ENCODE data around the gene PCDHGC3. TPM values are rescaled to one million over a fixed set of nuclear protein-coding genes. Genes with fewer than 3 reads are reported as not detected.

Gene PCDHGC3
- total and polyA plus RNA-seq, 2 of the 4 experiments (the other 2 are of a cell fraction) = 21.1 to 72.1 TPM

DNA sequence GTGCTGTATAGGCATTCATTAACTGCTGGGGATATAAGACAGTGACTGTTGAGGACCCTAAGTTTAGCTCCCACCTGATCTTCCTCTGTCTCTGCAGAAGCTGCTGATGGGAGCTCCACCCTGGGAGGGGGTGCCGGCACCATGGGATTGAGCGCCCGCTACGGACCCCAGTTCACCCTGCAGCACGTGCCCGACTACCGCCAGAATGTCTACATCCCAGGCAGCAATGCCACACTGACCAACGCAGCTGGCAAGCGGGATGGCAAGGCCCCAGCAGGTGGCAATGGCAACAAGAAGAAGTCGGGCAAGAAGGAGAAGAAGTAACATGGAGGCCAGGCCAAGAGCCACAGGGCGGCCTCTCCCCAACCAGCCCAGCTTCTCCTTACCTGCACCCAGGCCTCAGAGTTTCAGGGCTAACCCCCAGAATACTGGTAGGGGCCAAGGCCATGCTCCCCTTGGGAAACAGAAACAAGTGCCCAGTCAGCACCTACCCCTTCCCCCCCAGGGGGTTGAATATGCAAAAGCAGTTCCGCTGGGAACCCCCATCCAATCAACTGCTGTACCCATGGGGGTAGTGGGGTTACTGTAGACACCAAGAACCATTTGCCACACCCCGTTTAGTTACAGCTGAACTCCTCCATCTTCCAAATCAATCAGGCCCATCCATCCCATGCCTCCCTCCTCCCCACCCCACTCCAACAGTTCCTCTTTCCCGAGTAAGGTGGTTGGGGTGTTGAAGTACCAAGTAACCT, 35.3 kb downstream of the PCDHGC3 start (continued):
- no peak for TF ChIP-seq FOS (IDR thresholded peaks at IDR 0.05; ENCODE audit: low read depth, low read length)

DNA sequence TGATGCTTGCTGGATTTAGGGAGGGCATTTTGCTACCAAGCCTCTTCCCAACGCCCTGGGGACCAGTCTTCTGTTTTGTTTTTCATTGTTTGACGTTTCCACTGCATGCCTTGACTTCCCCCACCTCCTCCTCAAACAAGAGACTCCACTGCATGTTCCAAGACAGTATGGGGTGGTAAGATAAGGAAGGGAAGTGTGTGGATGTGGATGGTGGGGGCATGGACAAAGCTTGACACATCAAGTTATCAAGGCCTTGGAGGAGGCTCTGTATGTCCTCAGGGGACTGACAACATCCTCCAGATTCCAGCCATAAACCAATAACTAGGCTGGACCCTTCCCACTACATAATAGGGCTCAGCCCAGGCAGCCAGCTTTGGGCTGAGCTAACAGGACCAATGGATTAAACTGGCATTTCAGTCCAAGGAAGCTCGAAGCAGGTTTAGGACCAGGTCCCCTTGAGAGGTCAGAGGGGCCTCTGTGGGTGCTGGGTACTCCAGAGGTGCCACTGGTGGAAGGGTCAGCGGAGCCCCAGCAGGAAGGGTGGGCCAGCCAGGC, 36.1 kb downstream of the PCDHGC3 start:
- CTCF ChIA-PET = interaction anchor here (0.6 to 2.7 kb wide), 2 partner anchors 34 to 46 kb away, joined by 3 to 14 read pairs; no protein-coding TSS in a partner anchor

More for the DNA sequence above, 36.1 kb downstream of the PCDHGC3 start:
- H3K9me1 ChIP-seq (ENCODE audit: insufficient read depth, low read length) = peaks cover 33% of the 10 kb centered on the region
- TF ChIP-seq CEBPB (IDR thresholded peaks at IDR 0.05; ENCODE audit: low read depth, low read length) = no peak
- no peak for TF ChIP-seq SMC3 (IDR thresholded peaks at IDR 0.05; ENCODE audit: low read depth, low read length)
- no peak for TF ChIP-seq NFE2L2 (IDR thresholded peaks at IDR 0.05; ENCODE audit: low read depth, low read length)
- peaks cover 58% of the 10 kb centered on the region for H3K4me1 ChIP-seq (ENCODE audit: control insufficient read depth, insufficient read depth, low read length)
- H3K36me3 ChIP-seq (ENCODE audit: control insufficient read depth, insufficient read depth, low read length) = peaks cover 26% of the 10 kb centered on the region
- H3K23ac ChIP-seq (ENCODE audit: low read depth, low read length) = peak overlapping the region; percentile 20; the same call in 1 of the 2 replicates
- no CpG with 5 or more reads among the region's 4 CpGs for WGBS, 2 experiments (ENCODE audit: extremely low coverage in 2 of 2, insufficient read length in 1 of 2)
- intact Hi-C loops (cut with micrococcal nuclease) (loop anchor here (2.0 kb wide), 1 partner anchor 81 kb away; the partner anchor contains the start of gene PCDHGA12), in situ Hi-C loops (cut with MboI; ENCODE audit: low sequenced_read_pairs) (no loop called here), dilution Hi-C loops (cut with HindIII; ENCODE audit: low sequenced_read_pairs, unreplicated experiment) (no loop called here)
- H3K9me3 ChIP-seq (ENCODE audit: control insufficient read depth, insufficient read depth, low read length) = no peaks in the 10 kb centered on the region
- H2BK5ac ChIP-seq (ENCODE audit: low read depth, low read length, poor library complexity, severe bottlenecking) = no peak overlapping the region
- no peak overlapping the region for H2AFZ ChIP-seq (replicated peaks; ENCODE audit: low read length, poor library complexity)
- no peak overlapping the region; the same call in 1 of the 2 replicates for H4K5ac ChIP-seq (ENCODE audit: low read depth, low read length)
- peak overlapping the region in 1 of 2 experiments; percentile 91; a peak in 2 of 4 replicates for H4K8ac ChIP-seq (ENCODE audit: low read depth in 2 of 2, low read length in 2 of 2)
- no peak overlapping the region for H3K9ac ChIP-seq (ENCODE audit: low read depth, low read length)
- no peak overlapping the region; the same call in 1 of the 2 replicates for H4K91ac ChIP-seq (ENCODE audit: insufficient read depth, low read depth, low read length)
- H3K4me3 ChIP-seq (ENCODE audit: insufficient read depth, low read depth, low read length) = no peak overlapping the region
- H3K4ac ChIP-seq (ENCODE audit: low read depth, low read length) = peak overlapping the region; percentile 74
- H3K27ac ChIP-seq (ENCODE audit: insufficient read depth, low read length) = no peak overlapping the region
- 0 out of 2 replicates have a peak overlapping the region, but pooled peaks have one; percentile 25 for H3K14ac ChIP-seq (replicated peaks; ENCODE audit: low read depth, low read length)
- H2BK15ac ChIP-seq (ENCODE audit: low read depth, low read length) = peak overlapping the region; percentile 37; the same call in 1 of the 3 replicates
- peaks cover 6 to 52% of the 10 kb centered on the region in 2 experiments for H3K79me1 ChIP-seq (ENCODE audit: low read depth in 1 of 2, low read length in 2 of 2)
- no peak overlapping the region for H2BK20ac ChIP-seq (ENCODE audit: low read depth, low read length)
- BruUV-seq (replicated peaks) = no TSS peak
- H2AK5ac ChIP-seq (ENCODE audit: low read depth, low read length) = peak overlapping the region; percentile 83
- H3K27me3 ChIP-seq (ENCODE audit: control insufficient read depth, insufficient read depth, low read length) = no peaks in the 10 kb centered on the region
- H3K4me2 ChIP-seq (ENCODE audit: low read depth, low read length) = no peak overlapping the region
- DNase-seq (no peak), ATAC-seq (ENCODE audit: low read depth) (no peak)
- H3K56ac ChIP-seq (ENCODE audit: extremely low read depth, insufficient read depth, low read length) = no peak overlapping the region
- H2AK9ac ChIP-seq (replicated peaks; ENCODE audit: low read depth, low read length, poor library complexity) = peak overlapping the region; percentile 81
- POLR2A ChIA-PET (ENCODE audit: unreplicated experiment) = no interaction called here
- 0 out of 2 replicates have a peak overlapping the region, but pooled peaks have one; percentile 6 for H2BK120ac ChIP-seq (ENCODE audit: low read depth, low read length)
- H3K18ac ChIP-seq (ENCODE audit: low read depth, low read length) = no peak overlapping the region
- peaks cover 15% of the 10 kb centered on the region for H4K20me1 ChIP-seq (ENCODE audit: insufficient read depth, low read length)

Data from IMR-90 (cell line).